ENCODE results near the gene CD163L1. TPM values are rescaled to one million over a fixed set of nuclear protein-coding genes. Genes with fewer than 3 reads are reported as not detected.

CD163L1 gene
- total and polyA plus RNA-seq, 2 donors (not counting 1 experiment from before 2014, with no cell fraction given), result 0.33 to 0.78 TPM

DNA sequence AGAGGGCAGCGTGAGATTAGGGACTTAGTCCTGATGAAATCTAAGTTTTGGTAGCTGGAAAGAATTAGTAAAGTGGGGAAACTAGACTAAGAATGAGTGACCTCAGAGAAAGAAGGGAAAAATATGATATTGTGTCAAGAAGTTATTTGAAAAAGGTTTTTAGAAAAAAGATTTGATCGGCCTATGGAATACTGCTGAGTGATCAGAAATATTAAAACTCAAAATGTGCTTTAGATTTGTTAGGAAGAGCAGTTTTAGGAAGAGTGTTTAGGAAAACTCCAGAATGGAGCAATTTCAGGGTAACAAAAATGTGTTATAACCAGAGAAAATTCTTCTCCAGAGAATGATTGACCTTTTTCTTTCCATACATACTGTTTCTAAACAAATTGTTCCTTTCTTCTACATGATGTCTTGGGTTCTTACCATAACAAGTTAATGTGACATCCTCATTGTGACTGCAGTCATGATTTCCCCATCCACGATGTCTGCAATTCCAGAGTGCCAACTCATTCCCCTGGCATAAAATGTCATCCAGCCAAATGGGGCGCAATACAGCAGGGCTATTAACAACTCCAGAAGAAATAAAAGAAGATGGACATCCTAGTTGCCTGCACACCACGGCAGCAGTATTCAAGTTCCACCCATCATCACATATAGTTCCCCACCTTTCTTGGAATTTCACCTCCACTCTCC is 11.8 kb downstream of the CD163L1 start:
- no peak overlapping the region for H3K4me2 ChIP-seq (ENCODE audit: extremely low read depth, insufficient read depth, low read length)
- H3K27ac ChIP-seq (ENCODE audit: insufficient read depth, low read length), result no peak overlapping the region
- H3K4me1 ChIP-seq (ENCODE audit: control insufficient read depth, extremely low read depth, insufficient read depth, low read length), result no peaks in the 10 kb centered on the region
- no peak overlapping the region for H3K9ac ChIP-seq (ENCODE audit: insufficient read depth, low read length)
- TF ChIP-seq EZH2 (IDR thresholded peaks at IDR 0.05; ENCODE audit: low read length, missing control alignments), result no peak
- TF ChIP-seq, protein P1, sequence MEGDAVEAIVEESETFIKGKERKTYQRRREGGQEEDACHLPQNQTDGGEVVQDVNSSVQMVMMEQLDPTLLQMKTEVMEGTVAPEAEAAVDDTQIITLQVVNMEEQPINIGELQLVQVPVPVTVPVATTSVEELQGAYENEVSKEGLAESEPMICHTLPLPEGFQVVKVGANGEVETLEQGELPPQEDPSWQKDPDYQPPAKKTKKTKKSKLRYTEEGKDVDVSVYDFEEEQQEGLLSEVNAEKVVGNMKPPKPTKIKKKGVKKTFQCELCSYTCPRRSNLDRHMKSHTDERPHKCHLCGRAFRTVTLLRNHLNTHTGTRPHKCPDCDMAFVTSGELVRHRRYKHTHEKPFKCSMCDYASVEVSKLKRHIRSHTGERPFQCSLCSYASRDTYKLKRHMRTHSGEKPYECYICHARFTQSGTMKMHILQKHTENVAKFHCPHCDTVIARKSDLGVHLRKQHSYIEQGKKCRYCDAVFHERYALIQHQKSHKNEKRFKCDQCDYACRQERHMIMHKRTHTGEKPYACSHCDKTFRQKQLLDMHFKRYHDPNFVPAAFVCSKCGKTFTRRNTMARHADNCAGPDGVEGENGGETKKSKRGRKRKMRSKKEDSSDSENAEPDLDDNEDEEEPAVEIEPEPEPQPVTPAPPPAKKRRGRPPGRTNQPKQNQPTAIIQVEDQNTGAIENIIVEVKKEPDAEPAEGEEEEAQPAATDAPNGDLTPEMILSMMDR (conservative IDR thresholded peaks at IDR 0.05 in 1 of 2, IDR thresholded peaks at IDR 0.05 in 1 of 2; ENCODE audit: low read depth in 1 of 2, low read length in 2 of 2), result no peak
- no peaks in the 10 kb centered on the region for H4K20me1 ChIP-seq (ENCODE audit: control insufficient read depth, extremely low read depth, insufficient read depth, low read length)
- H3K79me2 ChIP-seq (ENCODE audit: control insufficient read depth, insufficient read depth, low read length), result no peaks in the 10 kb centered on the region
- no peak overlapping the region for H2AFZ ChIP-seq (ENCODE audit: low read length)
- H3K4me3 ChIP-seq (replicated peaks in 1 of 4; ENCODE audit: control extremely low read depth in 1 of 4, insufficient read depth in 1 of 4, low read depth in 3 of 4, low read length in 4 of 4), result no peak overlapping the region
- no peak for DNase-seq (ENCODE audit: low read depth in 2 of 2)
- no peaks in the 10 kb centered on the region for H3K9me3 ChIP-seq (ENCODE audit: control insufficient read depth, insufficient read depth, low read depth, low read length)
- H3K27me3 ChIP-seq (ENCODE audit: control insufficient read depth, insufficient read depth, low read length), result no peaks in the 10 kb centered on the region
- no peaks in the 10 kb centered on the region for H3K36me3 ChIP-seq (ENCODE audit: control insufficient read depth, insufficient read depth, low read length)

DNA sequence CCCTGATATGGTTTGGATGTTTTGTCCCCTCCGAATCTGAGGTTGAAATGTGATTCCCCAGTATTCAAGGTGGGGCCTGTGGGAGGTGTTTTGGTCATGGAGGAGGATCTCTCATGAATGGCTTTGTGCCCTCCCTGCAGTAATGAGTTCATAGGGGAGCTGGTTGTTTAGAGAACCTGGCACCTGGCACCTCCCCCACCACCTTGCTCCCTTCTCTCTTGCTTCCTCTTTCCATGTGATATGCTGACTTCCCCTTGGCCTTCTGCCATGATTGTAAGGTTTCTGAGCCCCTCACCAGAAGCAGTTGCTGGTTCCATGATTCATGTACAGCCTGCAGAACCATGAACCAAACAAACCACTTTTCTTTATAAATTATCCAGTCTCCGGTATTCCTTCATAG is 32.6 kb downstream of the CD163L1 start:
- no peaks in the 10 kb centered on the region for H3K36me3 ChIP-seq (ENCODE audit: control insufficient read depth, insufficient read depth, low read length)
- no peak for DNase-seq (ENCODE audit: low read depth in 2 of 2)
- TF ChIP-seq, protein P1 (conservative IDR thresholded peaks at IDR 0.05 in 1 of 2, IDR thresholded peaks at IDR 0.05 in 1 of 2; ENCODE audit: low read depth in 1 of 2, low read length in 2 of 2), result no peak
- TF ChIP-seq EZH2 (IDR thresholded peaks at IDR 0.05; ENCODE audit: low read length, missing control alignments), result no peak

DNA sequence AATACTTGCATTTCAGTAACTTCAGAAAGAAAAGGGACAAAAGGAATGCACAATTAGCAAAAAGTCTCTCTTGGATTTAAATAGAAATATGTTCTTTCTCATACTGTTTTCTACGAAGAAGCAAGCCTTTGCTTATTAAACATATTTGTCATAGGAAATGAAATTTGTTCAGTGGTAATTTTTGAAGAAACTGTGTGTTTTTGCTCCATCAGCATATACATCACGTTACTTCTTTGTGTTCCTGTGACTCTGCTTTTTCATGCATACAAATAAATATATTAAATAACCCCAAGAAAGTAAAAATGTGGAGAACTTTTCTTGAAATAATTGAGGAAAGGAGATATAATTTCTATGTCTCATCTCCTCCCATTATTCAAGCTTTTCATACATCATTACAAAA is 39.7 kb downstream of the CD163L1 start:
- no peaks in the 10 kb centered on the region for H3K9me3 ChIP-seq (ENCODE audit: control insufficient read depth, insufficient read depth, low read depth, low read length)
- H3K9ac ChIP-seq (ENCODE audit: insufficient read depth, low read length), result no peak overlapping the region
- no peaks in the 10 kb centered on the region for H3K27me3 ChIP-seq (ENCODE audit: control insufficient read depth, insufficient read depth, low read length)
- no peaks in the 10 kb centered on the region for H4K20me1 ChIP-seq (ENCODE audit: control insufficient read depth, extremely low read depth, insufficient read depth, low read length)
- no peak overlapping the region for H3K27ac ChIP-seq (ENCODE audit: insufficient read depth, low read length)
- TF ChIP-seq EZH2 (IDR thresholded peaks at IDR 0.05; ENCODE audit: low read length, missing control alignments), result no peak
- TF ChIP-seq, protein P1 (conservative IDR thresholded peaks at IDR 0.05 in 1 of 2, IDR thresholded peaks at IDR 0.05 in 1 of 2; ENCODE audit: low read depth in 1 of 2, low read length in 2 of 2), result no peak
- H3K4me2 ChIP-seq (ENCODE audit: extremely low read depth, insufficient read depth, low read length), result no peak overlapping the region
- H3K36me3 ChIP-seq (ENCODE audit: control insufficient read depth, insufficient read depth, low read length), result no peaks in the 10 kb centered on the region
- H2AFZ ChIP-seq (ENCODE audit: low read length), result no peak overlapping the region
- no peaks in the 10 kb centered on the region for H3K4me1 ChIP-seq (ENCODE audit: control insufficient read depth, extremely low read depth, insufficient read depth, low read length)
- no peak overlapping the region for H3K4me3 ChIP-seq (replicated peaks in 1 of 4; ENCODE audit: control extremely low read depth in 1 of 4, insufficient read depth in 1 of 4, low read depth in 3 of 4, low read length in 4 of 4)
- no peaks in the 10 kb centered on the region for H3K79me2 ChIP-seq (ENCODE audit: control insufficient read depth, insufficient read depth, low read length)
- DNase-seq (ENCODE audit: low read depth in 2 of 2), result no peak

More for the DNA sequence above, 32.6 kb downstream of the CD163L1 start:
- Histone ChIP-seq H3K9me3 (ENCODE audit: control insufficient read depth, insufficient read depth, low read depth, low read length) (no peaks in the 10 kb centered on the region), H4K20me1 (ENCODE audit: control insufficient read depth, extremely low read depth, insufficient read depth, low read length) (no peaks in the 10 kb centered on the region), H3K27me3 (ENCODE audit: control insufficient read depth, insufficient read depth, low read length) (no peaks in the 10 kb centered on the region), H3K27ac (ENCODE audit: insufficient read depth, low read length) (no peak overlapping the region), H3K4me2 (ENCODE audit: extremely low read depth, insufficient read depth, low read length) (no peak overlapping the region), H3K9ac (ENCODE audit: insufficient read depth, low read length) (no peak overlapping the region), H3K4me1 (ENCODE audit: control insufficient read depth, extremely low read depth, insufficient read depth, low read length) (no peaks in the 10 kb centered on the region), H2AFZ (ENCODE audit: low read length) (no peak overlapping the region), H3K79me2 (ENCODE audit: control insufficient read depth, insufficient read depth, low read length) (no peaks in the 10 kb centered on the region), H3K4me3 (replicated peaks in 1 of 4; ENCODE audit: control extremely low read depth in 1 of 4, insufficient read depth in 1 of 4, low read depth in 3 of 4, low read length in 4 of 4) (no peak overlapping the region)

Measured in fibroblast of lung (primary cell).